ENCODE measurements around the gene FHOD3.
"Not testable (repeated sequence)": the region's sequence is repeated elsewhere in the genome, so short reads cannot be mapped to it uniquely, and the experiment has no call there.

FHOD3 gene

DNA sequence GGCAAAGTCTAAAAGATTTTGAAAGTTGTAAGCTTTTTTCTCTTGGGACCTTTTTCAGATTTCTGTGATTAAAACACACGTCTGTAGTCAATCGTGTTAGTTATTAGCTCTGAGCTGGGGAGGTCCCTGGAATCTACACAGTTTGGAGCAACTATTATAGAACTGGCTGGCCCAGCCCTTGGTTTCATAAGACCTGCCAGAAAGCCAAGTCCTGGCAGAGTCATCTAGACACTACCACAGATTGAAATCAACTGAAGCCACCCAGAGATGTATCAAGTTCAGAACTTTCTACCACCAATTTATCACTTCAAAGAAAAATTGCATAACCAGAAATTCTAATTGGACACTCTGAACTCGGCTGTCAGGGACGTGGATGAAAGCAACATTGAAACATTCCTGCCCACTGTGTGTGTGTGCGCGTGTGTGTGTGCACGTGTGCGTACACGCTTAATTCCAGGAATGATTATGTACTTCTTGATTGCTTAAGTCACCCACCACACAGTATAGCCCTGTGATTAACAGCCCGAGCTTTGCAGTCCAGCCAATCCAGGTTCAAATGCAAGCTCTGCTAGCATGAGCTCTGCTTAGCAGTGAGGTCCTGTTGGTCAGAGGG, 405.0 kb downstream of the FHOD3 start:
- DNase-seq (ENCODE audit: low read depth, low spot score), result no peak

DNA sequence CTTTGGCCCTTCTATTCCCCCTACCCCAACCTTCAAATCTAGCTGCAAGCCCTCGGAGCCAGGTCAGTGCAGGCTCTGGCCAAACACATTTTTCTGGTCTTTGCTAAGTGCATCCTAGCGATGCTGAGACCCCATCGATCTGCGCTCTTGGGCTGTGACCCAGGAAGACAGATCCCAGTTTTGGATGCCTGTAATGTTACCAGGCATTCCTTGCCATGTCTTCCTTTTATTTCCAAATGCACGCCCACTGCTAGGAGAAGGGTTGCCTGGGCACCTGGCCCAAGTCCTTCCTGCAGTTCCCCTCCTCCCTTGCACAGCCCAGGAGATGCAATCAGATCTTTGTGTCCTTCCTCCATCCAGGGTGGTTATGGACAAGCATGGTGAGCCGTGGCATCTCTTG, 406.6 kb downstream of the FHOD3 start:
- no peak for DNase-seq (ENCODE audit: low read depth, low spot score)

DNA sequence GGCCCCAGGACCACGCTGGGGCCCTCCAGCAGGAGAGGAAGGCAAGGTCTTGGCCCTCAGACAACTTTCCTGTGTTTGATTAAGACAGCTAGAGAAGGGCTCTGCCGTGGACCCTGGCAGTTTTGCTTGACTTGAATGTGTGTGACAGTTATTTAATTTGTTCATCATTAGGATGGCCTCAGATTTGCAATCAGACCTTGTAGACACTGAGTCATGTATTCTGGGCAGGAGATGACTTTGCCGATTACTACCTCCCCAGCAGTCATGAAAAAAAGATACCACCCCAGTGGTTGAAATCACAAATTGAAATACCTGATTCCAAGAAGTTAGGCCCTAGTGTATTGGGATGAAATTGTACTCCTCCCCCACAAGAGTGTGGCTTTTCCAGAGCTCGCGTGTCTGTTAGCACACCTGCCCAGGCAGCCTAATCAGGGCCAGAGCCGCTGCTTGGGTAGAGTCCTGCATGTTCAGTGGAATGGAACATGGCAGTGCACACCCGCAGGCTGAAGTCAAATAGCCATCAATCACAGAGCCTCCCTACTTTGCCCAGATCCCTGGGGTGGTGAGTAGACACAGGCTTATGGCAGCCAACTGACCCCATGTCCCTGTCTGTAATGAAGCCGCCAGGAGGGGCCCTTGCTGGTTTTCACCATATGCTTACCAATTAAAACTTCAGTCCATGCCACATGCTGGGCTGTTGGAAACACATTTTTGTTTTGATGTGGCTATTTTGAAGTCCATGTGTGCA, 408.8 kb downstream of the FHOD3 start:
- no peak for DNase-seq (ENCODE audit: low read depth, low spot score)

DNA sequence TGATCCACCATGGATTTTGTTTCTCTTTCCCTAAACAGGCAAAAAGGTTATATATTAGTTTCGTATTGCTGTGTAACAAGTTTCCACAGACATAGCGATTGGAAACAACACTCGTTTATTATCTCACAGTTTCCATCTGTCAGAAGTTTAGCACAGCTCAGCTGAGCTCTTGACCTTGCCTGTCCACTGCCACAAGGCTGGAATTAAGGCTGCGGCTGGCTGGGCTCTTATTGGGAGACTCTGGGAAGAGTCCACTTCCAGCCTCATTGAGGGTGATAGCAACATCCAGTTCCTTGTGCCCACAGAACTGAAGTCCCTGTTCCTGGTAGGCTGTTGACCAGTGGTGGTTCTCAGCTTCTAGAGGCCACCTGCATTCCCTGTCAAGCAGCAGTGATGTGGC, 410.9 kb downstream of the FHOD3 start:
- DNase-seq (ENCODE audit: low read depth, low spot score), result no peak

DNA sequence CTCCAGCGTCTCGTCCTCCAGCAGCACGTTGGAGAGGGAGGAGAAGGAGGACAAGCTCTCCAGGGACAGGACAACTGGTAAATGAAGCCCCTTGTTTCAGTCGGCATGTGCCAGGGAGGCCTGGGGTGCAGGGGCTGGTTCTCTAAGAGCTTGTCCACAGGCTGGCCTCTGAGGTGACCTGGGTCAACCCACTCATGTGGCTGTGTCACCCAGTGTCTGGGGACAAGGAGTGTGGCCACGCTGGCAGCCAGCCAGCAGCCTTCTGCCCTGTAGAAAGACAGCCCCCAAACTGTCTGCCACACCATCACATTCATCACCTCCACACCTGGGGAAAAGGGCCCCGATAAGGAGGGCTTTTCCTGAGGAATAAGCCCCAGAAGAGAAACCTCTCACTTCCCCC, 411.8 kb downstream of the FHOD3 start:
- DNase-seq (ENCODE audit: low read depth, low spot score), result no peak

DNA sequence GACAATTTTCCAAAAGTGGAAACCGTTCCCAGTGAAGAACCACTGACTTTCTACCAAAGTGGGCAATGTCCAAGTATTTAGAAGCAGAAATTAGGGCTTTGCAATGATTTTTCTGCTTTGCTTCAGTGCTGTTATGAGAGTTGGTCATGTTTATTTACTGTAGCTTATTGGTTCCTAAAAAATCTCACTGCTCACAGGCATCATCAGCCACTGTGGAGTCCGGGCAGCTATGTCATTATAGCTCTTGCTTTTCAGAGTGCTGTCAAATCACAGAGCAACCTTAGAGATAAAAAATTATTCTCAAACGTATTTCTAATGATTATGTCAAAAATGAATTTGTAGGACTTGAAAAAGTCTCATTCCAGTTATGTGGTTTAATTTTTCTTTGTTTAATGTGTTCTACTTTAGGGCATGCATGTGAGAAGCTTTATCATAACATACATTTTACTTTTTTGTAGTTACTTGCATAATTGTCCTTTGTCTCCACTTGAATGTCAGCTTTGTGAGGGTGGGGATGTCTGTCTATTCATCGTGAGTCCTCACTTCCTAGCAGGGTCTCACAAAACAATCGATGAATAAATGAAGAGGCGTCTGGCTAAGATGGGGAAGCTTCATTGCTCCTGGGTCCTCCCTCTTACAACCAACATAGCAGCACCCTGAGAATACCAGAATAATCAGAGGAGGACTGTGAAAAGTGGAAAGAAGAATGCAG, 413.7 kb downstream of the FHOD3 start:
- no peak for DNase-seq (ENCODE audit: low read depth, low spot score)

DNA sequence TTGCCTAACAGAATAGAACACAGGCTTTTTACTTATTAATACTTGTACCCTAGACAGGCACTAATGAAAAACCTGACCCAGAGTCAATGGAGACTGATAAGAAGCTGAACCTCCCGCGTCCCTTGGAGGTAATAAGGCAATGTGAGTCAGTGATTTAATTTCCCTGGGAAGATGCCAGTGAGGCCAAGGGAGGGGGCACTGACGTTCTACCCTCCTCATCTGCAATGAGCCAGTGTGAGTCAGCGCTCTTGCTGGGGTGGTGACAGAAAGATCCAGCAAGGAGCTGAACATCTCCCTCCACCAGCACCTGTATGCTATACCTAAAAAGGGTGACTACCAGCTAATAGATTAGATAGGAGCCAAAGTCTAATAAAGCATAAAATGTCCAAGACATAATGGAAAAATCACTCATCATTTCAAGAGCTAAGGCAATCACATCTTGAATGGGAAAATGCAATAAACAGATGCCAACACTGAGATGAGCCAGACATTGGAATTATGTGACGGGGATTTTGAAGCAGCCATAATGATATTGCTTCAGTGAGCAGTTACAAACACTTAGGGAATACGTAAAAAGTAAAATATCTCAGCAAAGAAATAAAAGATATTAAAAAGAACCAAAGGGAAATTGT, 414.4 kb downstream of the FHOD3 start:
- no peak for DNase-seq (ENCODE audit: low read depth, low spot score)

DNA sequence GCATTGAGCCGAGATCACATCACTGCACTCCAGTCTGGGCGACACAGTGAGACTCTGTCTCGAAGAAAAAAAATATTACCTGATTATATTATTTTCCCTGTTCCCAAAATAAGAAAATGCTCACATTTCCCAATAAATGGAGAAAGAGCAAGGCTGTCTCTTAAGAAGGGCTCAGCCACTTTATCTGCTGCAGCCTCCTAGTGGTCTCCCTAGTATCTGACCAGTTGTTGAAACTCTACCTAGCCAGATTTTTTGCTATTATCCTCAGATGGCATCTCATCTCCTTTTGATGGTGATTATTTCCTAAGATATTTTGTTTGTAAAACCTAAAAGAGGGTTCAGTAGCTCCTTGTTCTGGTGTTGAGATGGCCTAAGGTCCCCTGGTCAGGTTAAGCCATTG, 417.0 kb downstream of the FHOD3 start:
- DNase-seq (ENCODE audit: low read depth, low spot score), result no peak

DNA sequence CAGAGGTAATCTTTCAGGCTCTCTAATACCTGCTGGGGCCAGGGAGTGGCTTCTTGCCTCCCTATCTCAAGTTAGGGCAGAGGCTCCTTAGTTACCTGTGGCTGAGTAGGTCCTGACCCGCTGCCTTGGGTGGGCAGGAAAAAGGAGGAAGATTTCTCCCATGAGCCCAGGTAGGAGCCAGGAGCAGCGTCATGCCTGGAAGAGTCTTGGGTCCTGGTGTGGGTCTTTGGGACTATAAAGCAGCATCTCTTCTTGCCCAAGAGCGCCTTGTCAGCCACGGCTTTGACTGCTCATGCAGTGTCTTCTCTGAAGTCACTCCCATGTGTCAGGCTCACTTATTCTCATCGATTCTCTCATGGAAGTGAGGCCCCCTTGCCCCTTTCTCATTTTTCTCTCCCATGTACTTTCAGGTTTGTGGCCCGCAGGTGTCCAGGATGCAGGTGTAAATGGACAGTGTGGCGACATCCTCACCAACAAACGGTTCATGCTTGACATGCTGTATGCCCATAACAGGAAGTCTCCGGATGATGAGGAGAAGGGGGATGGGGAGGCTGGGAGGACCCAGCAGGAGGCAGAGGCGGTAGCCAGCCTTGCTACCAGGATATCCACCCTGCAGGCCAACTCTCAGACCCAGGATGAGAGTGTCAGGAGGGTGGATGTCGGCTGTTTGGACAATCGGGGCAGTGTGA, 420.1 kb downstream of the FHOD3 start:
- no peak for DNase-seq (ENCODE audit: low read depth, low spot score)

DNA sequence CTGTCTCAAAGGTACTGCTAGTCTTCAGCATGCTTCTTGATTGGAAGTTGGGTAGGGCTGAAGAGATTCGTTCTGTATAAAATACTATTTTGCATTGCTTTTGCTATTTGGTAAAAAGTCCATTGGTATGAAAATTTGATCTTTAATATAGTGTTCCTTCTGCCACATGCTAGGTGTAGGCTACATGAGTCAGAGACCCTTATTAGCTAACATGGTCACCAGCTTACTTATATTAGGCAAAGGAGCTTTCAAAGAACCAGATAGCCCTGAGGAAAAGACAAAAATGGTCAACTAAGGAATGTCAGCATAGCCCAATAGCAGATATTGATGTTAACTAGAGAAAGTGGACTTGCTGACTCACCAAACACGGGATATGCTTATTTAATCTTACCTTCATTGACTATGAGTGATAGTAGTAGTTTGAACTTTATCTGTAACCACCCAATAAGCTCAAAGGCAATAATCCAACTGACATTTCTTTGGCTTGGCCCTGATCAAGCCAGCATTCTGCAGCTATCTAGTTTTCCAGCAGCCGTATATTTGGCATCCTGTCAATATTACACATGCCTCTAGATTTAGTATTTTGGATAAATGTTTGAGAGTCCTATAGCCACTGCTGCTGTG, 421.3 kb downstream of the FHOD3 start:
- DNase-seq (ENCODE audit: low read depth, low spot score), result no peak

DNA sequence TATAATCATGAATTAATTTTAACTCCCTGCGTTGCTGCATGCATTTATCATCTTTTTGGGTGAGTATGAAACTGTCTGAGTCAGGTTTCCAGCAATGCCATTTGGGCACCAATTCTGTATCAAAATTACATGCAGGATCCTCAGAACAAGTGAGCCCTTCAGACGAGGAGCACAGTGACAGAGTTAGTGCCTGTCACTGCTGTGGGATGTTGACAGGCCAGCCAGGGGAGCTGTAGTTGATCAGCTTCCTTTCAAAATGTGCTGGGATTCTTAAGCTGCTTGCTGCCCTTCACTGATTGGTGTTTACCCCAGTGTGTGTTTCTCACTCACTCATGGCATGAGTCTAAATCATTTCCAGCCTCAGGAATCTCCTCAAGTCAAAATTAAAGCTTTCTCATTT, 422.1 kb downstream of the FHOD3 start:
- DNase-seq (ENCODE audit: low read depth, low spot score), result no peak

DNA sequence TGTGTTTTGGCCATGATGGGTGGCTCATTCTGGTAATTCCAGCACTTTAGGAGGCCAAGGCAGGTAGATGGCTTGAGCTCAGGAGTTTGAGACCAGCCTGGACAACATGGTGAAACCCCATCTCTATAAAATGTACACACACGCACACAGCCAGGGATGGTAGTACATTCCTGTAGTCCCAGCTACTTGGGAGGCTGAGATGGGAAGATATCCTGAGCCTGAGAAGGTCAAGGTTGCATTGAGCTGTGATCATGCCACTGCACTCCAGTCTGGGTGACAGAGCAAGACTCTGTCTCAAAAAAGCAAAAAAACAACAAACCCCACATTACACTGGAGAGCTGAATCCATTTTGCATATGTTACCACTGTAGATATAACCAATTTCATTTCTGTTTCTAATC, 423.8 kb downstream of the FHOD3 start:
- not testable (repeated sequence) for DNase-seq (ENCODE audit: low read depth, low spot score)

DNA sequence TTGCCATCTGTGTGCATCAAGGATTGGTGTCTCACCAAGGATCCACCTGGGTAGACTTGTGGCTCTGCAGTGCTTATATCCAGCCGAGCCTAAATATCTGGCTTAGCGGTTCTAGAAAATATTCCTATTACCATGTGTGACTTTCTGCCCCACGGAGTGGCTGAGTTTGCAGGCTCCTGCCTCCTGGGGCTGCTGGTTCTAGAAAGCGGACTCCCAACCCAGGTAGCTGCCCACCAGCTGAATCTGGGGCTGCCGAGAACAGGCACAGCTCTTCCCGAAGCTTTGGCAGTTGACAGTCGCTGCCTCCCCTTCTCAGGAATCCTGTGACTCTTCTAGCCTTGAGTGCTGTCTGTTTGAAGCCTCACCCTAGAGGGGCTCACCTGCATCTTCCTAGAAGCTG, 426.7 kb downstream of the FHOD3 start:
- no peak for DNase-seq (ENCODE audit: low read depth, low spot score)

DNA sequence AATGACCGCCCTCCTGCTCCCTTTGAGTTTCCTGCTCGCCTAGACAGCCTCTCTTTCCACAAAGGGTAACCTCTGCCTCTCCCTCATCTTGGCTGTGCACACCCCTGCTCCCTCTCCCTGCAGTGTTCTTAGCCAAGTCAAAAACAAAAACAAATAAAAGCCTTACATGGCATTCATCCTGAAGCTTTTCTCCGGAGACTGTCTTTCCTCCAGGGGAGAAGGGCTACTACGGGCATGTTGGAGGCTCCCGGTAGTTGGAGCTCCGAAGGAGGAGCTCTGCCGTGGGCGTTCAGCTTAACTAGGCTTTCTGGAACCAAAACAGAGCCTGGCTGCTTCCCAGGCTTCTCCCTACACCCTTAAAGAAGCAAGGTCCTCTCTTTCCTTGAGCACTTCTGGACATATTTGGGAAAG, 427.1 kb downstream of the FHOD3 start:
- DNase-seq (ENCODE audit: low read depth, low spot score), result no peak

DNA sequence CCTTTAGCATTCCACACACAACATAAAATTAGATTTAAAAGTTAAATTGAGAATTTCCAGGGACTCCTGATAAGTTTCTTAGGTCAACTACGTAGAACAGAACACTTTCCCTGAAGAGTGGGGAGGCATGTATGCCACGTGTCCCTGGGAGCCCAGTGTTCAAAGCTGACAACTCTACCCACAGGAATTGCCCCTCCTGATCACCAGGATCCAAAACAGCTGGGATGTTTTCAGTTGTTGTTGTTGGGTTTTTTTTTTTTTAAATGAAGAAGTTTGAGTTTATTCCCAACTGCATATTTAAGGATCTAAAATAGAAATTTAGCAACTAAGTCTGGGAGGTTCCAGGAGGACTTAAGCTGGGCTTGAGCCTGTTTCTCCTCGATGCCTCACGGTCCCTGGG, 430.8 kb downstream of the FHOD3 start:
- no peak for DNase-seq (ENCODE audit: low read depth, low spot score)

DNA sequence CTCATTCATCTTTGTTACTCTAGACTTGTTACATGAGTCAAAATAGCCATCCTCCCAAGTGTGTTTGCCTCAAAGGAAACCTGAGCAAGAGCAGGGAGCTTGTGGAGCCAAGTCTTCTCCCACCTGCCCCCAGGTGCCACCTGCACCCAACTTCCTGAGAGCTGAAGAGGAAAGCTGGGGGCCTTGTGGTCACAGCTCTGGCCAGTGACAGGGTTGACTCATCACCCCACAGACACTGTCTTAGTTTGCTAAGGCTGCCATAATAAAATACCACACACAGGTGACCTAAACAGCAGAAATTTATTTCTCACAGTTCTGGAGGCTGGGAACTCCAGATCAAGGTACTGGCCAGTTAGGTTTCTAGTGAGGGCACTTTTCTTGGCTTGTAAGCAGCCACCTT, 431.7 kb downstream of the FHOD3 start:
- DNase-seq (ENCODE audit: low read depth, low spot score), result no peak

DNA sequence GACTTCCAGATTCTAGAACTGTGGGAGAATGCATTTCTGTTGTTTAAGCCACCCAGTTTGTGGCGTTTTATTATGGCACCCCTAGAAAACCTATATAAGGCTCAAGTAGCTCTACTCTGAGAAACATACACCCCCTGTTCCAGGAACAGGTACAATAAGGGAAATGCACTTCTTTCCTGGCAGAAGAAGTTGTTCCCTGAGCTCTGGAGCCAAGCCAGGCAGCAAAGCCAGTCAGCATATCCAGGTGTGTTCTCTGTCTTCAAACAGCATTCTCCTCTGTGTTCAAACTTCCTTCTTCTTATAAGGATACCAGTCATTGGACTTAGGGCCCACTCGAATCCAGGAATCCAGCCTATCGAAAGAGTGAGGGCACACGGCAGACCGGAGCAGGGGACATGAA, 434.8 kb downstream of the FHOD3 start:
- no peak for DNase-seq (ENCODE audit: low read depth, low spot score)

DNA sequence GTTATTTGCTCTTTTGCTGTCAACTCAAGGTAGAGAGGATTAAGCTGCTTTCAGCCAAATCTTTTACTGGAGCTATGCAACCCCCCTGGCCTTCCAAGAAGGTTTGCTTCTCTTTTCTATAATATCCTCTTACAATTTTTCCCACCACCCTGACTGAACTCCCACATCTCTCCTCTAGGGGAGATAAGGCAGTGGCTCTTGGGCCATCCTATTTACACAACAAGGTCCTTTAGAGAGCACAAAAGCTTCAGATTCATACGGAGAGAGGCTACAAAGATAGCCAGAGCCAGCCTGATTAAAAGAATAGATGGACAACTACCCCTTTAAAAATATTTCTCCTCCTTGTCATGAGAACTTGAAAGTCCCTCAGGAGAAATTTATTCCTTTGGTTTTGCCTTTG, 435.6 kb downstream of the FHOD3 start:
- DNase-seq (ENCODE audit: low read depth, low spot score), result no peak

DNA sequence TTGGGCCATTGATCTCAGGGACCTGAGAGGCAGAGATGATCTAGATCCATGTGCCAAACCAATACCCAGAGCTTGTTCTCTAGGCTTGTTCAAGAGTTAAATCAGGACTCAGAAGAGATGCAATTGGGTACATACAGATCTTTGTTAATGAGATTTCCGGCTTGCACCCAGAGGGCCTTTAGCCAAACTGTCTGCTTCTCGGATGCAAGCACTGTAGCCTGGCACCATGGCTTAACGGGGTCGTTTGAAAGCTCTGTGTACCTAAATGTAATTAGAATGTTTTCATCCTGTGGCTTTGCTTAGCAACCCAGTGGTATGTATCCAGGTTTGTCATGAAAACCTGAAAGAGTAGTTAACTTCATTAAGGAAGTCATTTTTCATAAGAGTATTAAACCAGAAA, 437.1 kb downstream of the FHOD3 start:
- no peak for DNase-seq (ENCODE audit: low read depth, low spot score)

DNA sequence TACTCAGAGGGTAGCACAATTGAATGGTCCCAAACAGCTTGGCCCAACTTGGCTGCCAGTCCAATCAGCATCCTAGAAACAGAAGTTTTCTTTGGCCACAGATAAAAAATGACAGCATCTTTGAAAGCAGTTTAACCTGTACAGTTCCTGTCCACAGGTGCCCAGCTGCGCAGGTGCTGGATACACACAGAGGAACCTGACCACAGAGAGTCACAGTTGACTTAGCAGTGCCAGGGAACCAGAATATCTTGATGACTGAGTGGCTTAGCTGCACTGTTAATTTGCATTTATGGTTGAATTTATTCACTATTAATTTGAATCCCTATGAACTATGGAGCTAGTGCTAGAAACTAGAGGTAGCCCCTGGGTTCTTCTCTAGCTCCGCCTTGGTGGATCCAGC, 437.6 kb downstream of the FHOD3 start:
- DNase-seq (ENCODE audit: low read depth, low spot score), result no peak

DNA sequence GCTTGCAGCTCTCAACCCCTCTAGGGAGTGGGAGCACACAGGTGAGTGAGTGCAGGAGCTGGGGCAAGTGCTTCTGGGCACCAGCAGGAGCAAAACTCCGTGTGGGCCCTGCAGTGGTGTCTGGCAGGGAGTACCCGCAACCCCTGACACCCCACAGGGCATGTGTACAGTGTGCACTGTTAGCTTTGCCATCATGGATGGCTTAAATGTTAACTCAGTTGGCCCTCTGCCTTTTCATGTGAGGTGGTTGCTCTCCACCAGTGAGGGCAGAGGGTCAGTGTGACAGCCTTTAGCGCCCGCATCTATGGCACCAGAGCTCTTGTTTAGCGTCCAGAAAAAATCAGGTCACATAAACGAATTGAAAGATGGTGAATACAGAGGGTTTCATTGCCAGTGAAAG, 438.6 kb downstream of the FHOD3 start:
- no peak for DNase-seq (ENCODE audit: low read depth, low spot score)

DNA sequence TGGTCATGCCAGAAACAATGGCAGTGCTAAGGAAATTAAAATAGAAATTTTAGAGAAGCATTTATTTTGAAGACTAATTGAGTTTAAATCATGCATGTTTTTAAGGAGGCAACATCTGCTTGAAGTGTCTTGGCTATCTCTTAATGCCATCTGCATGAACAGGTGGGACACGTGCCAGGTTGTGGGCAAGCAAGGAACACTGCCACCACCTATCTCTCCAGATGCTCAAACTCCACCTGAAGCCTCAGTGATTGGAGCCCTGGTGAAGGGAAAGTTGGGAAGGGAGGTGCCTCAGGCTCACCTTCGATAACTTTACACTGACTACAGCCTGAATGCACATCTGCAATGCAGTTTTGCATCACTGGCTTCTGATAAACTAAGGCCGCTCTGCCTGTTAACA, 439.8 kb downstream of the FHOD3 start:
- no peak for DNase-seq (ENCODE audit: low read depth, low spot score)

Measured in brain pericyte (primary cell).